Endothelial cell (in vitro differentiated cells): Measurements from ENCODE around the gene PXYLP1. TPM values are rescaled to one million over a fixed set of nuclear protein-coding genes. Genes with fewer than 3 reads are reported as not detected.

ENCODE experiments used
- DNase-seq: peaks from one replicate; pipeline ENCODE4 v3.0.0; 2021; ENCODE audit warnings: low spot score
- H3K27ac Mint-ChIP-seq: one replicate; pipeline ENCODE4 v1.8.0; 2021; ENCODE audit warnings: mixed read lengths, inconsistent platforms; ENCODE audit not compliant: unreplicated experiment
- H3K27me3 Mint-ChIP-seq: one replicate; pipeline ENCODE4 v1.8.0; 2021; ENCODE audit warnings: mild to moderate bottlenecking, moderate library complexity, mixed read lengths, inconsistent platforms; ENCODE audit not compliant: unreplicated experiment
- H3K36me3 Mint-ChIP-seq: one replicate; pipeline ENCODE4 v1.8.0; 2021; ENCODE audit warnings: mild to moderate bottlenecking, low read depth, mixed read lengths, inconsistent platforms; ENCODE audit not compliant: unreplicated experiment
- H3K4me1 Mint-ChIP-seq: one replicate; pipeline ENCODE4 v1.8.0; 2021; ENCODE audit warnings: mild to moderate bottlenecking, mixed read lengths, inconsistent platforms; ENCODE audit not compliant: unreplicated experiment
- H3K4me3 Mint-ChIP-seq: one replicate; pipeline ENCODE4 v1.8.0; 2021; ENCODE audit warnings: mild to moderate bottlenecking, mixed read lengths, inconsistent platforms; ENCODE audit not compliant: unreplicated experiment
- H3K9me3 Mint-ChIP-seq: one replicate; pipeline ENCODE4 v1.8.0; 2021; ENCODE audit warnings: mixed read lengths, inconsistent platforms; ENCODE audit not compliant: unreplicated experiment
- CTCF ChIP-seq: fragments of 200-600 bp; sonication (generic); IDR thresholded peaks from one replicate; pipeline ENCODE4 v1.5.0; 2021; ENCODE audit warnings: antibody characterized with exemption; ENCODE audit not compliant: unreplicated experiment
- total RNA-seq: library from RNA; stranded (reverse); fragmentation: NEBNext Ultra II Directional; extraction: Animal tissue kit (Norgen Biotek cat#: 25700); gene quantifications from one replicate; pipeline ENCODE4 v1.2.1, GENCODE V29; 2021; ENCODE audit not compliant: unreplicated experiment

PXYLP1 gene
- total RNA-seq, 1 donor from 2014 or later: 4.4 TPM

GRCh38 chr3:141233457-141234161, 2.0 kb downstream of the PXYLP1 start:
- Mint-ChIP-seq H3K4me1 (peaks cover 14% of the 10 kb centered on the region), H3K9me3 (no peaks in the 10 kb centered on the region), H3K36me3 (no peaks in the 10 kb centered on the region), H3K4me3 (no peak overlapping the region), H3K27ac (no peak overlapping the region), H3K27me3 (peaks cover 12% of the 10 kb centered on the region)
- DNase-seq: no peak
- no peak for TF ChIP-seq CTCF

- Mint-ChIP-seq H3K4me3 (no peak overlapping the region), H3K27ac (no peak overlapping the region), H3K36me3 (no peaks in the 10 kb centered on the region), H3K9me3 (no peaks in the 10 kb centered on the region), H3K27me3 (peaks cover 12% of the 10 kb centered on the region), H3K4me1 (peaks cover 14% of the 10 kb centered on the region)
- TF ChIP-seq CTCF: no peak
- no peak for DNase-seq
Measured at GRCh38 chr3:141234283-141234682, 2.7 kb downstream of the PXYLP1 start.

- no peak overlapping the region for H3K4me3 Mint-ChIP-seq
- no peaks in the 10 kb centered on the region for H3K9me3 Mint-ChIP-seq
- H3K27me3 Mint-ChIP-seq: peaks cover 8% of the 10 kb centered on the region
- DNase-seq: no peak
- peaks cover 10% of the 10 kb centered on the region for H3K4me1 Mint-ChIP-seq
- TF ChIP-seq CTCF: no peak
- no peaks in the 10 kb centered on the region for H3K36me3 Mint-ChIP-seq
- no peak overlapping the region for H3K27ac Mint-ChIP-seq
Measured at GRCh38 chr3:141235661-141236171, 4.1 kb downstream of the PXYLP1 start.

- Mint-ChIP-seq H3K4me3 (no peak overlapping the region), H3K9me3 (no peaks in the 10 kb centered on the region), H3K4me1 (peaks cover 7% of the 10 kb centered on the region), H3K27me3 (peaks cover 5% of the 10 kb centered on the region), H3K27ac (no peak overlapping the region), H3K36me3 (no peaks in the 10 kb centered on the region)
- TF ChIP-seq CTCF: no peak
- no peak for DNase-seq
Measured at GRCh38 chr3:141236361-141236760, 4.7 kb downstream of the PXYLP1 start.
